ENCODE results near the gene ELOVL6. TPM values are rescaled to one million over a fixed set of nuclear protein-coding genes. Genes with fewer than 3 reads are reported as not detected.

The ELOVL6 gene
- total and polyA plus RNA-seq, 10 of the 15 experiments (the other 5 are each of a cell fraction or from before 2014, with no cell fraction given), result 3.9 to 33.5 (median 8.1) TPM

DNA sequence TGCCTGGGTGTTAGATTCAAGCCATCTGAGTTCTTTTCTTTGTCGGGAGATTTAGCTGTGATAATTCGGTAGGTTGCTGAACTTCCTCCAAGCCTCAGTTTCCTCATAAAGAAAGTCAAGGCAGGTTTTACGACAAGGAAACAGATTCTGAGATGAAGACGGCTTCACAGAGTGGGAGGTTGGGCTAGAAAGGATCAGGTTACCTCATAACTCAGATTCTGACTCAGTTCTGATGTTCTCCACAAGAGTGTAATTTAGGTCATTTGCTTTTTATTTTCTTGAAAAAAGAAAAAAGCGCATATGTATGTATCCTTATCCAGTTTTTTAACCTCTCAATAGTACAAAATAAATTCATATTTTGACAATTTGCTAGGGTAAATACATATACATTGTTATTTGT, 47.2 kb upstream of the ELOVL6 start (continued):
- TF ChIP-seq, protein P1, sequence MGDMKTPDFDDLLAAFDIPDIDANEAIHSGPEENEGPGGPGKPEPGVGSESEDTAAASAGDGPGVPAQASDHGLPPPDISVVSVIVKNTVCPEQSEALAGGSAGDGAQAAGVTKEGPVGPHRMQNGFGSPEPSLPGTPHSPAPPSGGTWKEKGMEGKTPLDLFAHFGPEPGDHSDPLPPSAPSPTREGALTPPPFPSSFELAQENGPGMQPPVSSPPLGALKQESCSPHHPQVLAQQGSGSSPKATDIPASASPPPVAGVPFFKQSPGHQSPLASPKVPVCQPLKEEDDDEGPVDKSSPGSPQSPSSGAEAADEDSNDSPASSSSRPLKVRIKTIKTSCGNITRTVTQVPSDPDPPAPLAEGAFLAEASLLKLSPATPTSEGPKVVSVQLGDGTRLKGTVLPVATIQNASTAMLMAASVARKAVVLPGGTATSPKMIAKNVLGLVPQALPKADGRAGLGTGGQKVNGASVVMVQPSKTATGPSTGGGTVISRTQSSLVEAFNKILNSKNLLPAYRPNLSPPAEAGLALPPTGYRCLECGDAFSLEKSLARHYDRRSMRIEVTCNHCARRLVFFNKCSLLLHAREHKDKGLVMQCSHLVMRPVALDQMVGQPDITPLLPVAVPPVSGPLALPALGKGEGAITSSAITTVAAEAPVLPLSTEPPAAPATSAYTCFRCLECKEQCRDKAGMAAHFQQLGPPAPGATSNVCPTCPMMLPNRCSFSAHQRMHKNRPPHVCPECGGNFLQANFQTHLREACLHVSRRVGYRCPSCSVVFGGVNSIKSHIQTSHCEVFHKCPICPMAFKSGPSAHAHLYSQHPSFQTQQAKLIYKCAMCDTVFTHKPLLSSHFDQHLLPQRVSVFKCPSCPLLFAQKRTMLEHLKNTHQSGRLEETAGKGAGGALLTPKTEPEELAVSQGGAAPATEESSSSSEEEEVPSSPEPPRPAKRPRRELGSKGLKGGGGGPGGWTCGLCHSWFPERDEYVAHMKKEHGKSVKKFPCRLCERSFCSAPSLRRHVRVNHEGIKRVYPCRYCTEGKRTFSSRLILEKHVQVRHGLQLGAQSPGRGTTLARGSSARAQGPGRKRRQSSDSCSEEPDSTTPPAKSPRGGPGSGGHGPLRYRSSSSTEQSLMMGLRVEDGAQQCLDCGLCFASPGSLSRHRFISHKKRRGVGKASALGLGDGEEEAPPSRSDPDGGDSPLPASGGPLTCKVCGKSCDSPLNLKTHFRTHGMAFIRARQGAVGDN (IDR thresholded peaks at IDR 0.05), result no peak
- TF ChIP-seq, protein P2, sequence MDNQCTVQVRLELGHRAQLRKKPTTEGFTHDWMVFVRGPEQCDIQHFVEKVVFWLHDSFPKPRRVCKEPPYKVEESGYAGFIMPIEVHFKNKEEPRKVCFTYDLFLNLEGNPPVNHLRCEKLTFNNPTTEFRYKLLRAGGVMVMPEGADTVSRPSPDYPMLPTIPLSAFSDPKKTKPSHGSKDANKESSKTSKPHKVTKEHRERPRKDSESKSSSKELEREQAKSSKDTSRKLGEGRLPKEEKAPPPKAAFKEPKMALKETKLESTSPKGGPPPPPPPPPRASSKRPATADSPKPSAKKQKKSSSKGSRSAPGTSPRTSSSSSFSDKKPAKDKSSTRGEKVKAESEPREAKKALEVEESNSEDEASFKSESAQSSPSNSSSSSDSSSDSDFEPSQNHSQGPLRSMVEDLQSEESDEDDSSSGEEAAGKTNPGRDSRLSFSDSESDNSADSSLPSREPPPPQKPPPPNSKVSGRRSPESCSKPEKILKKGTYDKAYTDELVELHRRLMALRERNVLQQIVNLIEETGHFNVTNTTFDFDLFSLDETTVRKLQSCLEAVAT (IDR thresholded peaks at IDR 0.05), result no peak
- TF ChIP-seq POLR2AphosphoS5 (IDR thresholded peaks at IDR 0.05; ENCODE audit: low read length) (no peak), MYC (IDR thresholded peaks at IDR 0.05; ENCODE audit: insufficient read depth, insufficient read length, insufficient replicate concordance, low read length, severe bottlenecking) (no peak)

DNA sequence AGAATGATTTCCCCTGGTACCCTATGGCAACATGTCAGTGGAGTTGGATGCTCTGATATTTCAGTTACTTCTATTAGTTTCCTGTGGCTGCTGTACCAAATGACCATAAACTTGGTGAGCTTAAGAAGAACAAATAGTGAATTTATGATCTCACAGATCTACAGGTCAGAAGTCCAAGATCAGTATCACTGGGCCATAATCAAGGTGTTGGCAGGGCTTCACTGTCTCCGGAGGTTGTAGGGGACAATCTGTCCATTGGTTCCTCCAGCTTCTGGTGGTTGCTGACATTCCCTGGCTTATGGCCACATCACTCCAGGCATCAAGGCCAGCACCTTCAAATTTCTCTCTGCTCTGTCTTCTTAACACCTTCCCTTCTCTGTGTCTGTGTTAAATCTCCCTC, 37.9 kb upstream of the ELOVL6 start:
- Histone ChIP-seq H3K9ac (ENCODE audit: control insufficient read depth, insufficient read depth, low read length) (no peak overlapping the region), H3K27ac (ENCODE audit: control insufficient read depth, insufficient read depth) (no peak overlapping the region), H3K36me3 (ENCODE audit: control insufficient read depth in 2 of 2, insufficient read depth in 2 of 2, low read length in 1 of 2) (no peaks in the 10 kb centered on the region), H4K20me1 (ENCODE audit: control insufficient read depth, insufficient read depth) (no peaks in the 10 kb centered on the region), H2AFZ (ENCODE audit: control insufficient read depth, low read depth, low read length) (no peak overlapping the region), H3K27me3 (replicated peaks in 1 of 2; ENCODE audit: control insufficient read depth in 2 of 2, insufficient read depth in 2 of 2, low read length in 1 of 2) (no peaks in the 10 kb centered on the region; a peak in 1 of 4 replicates), H3K4me1 (ENCODE audit: control insufficient read depth, insufficient read depth, low read length) (no peaks in the 10 kb centered on the region), H3K4me2 (ENCODE audit: control insufficient read depth, insufficient read depth) (no peak overlapping the region), H3K4me3 (no peak overlapping the region), H3K79me2 (ENCODE audit: control insufficient read depth, insufficient read depth, low read length) (no peaks in the 10 kb centered on the region), H3K9me3 (replicated peaks; ENCODE audit: control insufficient read depth, insufficient read depth, low read length) (no peaks in the 10 kb centered on the region)
- ChIA-PET RAD21 (ENCODE audit: unreplicated experiment) (no interaction called here), SMC1A (ENCODE audit: uncharacterized antibody, unreplicated experiment) (interaction anchor here (1.1 kb wide), 1 partner anchor 11 kb away, joined by 3 read pairs; no protein-coding TSS in a partner anchor), POLR2A (no interaction called here), CTCF (interaction anchor here (0.8 kb wide), 1 partner anchor 187 kb away, joined by 3 read pairs; no protein-coding TSS in a partner anchor)
- 31% methylated on average over 1 of the region's 1 CpG for WGBS (ENCODE audit: insufficient coverage, insufficient replicate concordance, low lambda C conversion rate, missing lambda C conversion rate)
- ATAC-seq (no peak), FAIRE-seq (no peak), DNase-seq (ENCODE audit: low read depth, low spot score) (no peak)
- intact Hi-C loops (cut with micrococcal nuclease; ENCODE audit: unreplicated experiment) (no loop called here), in situ Hi-C loops (cut with MboI) (no loop called here)
- no TSS peak for BruUV-seq (replicated peaks)
- TF ChIP-seq SIN3A (IDR thresholded peaks at IDR 0.05; ENCODE audit: low read depth, low read length), result no peak
- no peak for TF ChIP-seq ZNF274 (IDR thresholded peaks at IDR 0.05; ENCODE audit: insufficient read depth, insufficient read length)
- TF ChIP-seq TCF3 (IDR thresholded peaks at IDR 0.05; ENCODE audit: borderline replicate concordance, insufficient read depth, low read depth, low read length), result no peak
- no peak for TF ChIP-seq FOS (IDR thresholded peaks at IDR 0.05; ENCODE audit: borderline replicate concordance, extremely low read depth, insufficient read length)
- TF ChIP-seq, protein P3, sequence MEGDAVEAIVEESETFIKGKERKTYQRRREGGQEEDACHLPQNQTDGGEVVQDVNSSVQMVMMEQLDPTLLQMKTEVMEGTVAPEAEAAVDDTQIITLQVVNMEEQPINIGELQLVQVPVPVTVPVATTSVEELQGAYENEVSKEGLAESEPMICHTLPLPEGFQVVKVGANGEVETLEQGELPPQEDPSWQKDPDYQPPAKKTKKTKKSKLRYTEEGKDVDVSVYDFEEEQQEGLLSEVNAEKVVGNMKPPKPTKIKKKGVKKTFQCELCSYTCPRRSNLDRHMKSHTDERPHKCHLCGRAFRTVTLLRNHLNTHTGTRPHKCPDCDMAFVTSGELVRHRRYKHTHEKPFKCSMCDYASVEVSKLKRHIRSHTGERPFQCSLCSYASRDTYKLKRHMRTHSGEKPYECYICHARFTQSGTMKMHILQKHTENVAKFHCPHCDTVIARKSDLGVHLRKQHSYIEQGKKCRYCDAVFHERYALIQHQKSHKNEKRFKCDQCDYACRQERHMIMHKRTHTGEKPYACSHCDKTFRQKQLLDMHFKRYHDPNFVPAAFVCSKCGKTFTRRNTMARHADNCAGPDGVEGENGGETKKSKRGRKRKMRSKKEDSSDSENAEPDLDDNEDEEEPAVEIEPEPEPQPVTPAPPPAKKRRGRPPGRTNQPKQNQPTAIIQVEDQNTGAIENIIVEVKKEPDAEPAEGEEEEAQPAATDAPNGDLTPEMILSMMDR (IDR thresholded peaks at IDR 0.05 in 2 of 3, conservative IDR thresholded peaks at IDR 0.05 in 1 of 3; ENCODE audit: control insufficient read depth in 2 of 3, extremely low read depth in 1 of 3, insufficient read depth in 1 of 3, low read depth in 3 of 3, low read length in 3 of 3), result no peak
- no peak for TF ChIP-seq TCF7 (IDR thresholded peaks at IDR 0.05; ENCODE audit: borderline replicate concordance)
